Sigmoid colon (tissue), 4 donors: ENCODE measurements around the gene CACNA1D.

ENCODE experiments used
- CTCF ChIP-seq, 4 experiments: fragments of 450-650 bp in 3 of 4; fragments of 200-600 bp in 1 of 4; IDR thresholded peaks; one replicate each; pipeline ENCODE4 v1.5.1; 2016 to 2019; ENCODE audit warnings: antibody characterized with exemption in 4 of 4, mild to moderate bottlenecking in 3 of 4, moderate library complexity in 2 of 4
- EP300 ChIP-seq, 4 donors: sonication (generic); formaldehyde crosslinking; IDR thresholded peaks; one replicate each; pipeline ENCODE4 v1.6.1; 2017; ENCODE audit warnings: antibody characterized with exemption in 4 of 4
- POLR2A ChIP-seq, 2 donors: fragments of 450-650 bp; IDR thresholded peaks; one replicate each; pipeline ENCODE4 v1.6.1; 2016; ENCODE audit warnings: antibody characterized with exemption in 2 of 2, mild to moderate bottlenecking in 2 of 2, moderate library complexity in 2 of 2
- POLR2AphosphoS5 ChIP-seq, 4 donors: sonication (generic); formaldehyde crosslinking; IDR thresholded peaks; one replicate each; pipeline ENCODE4 v1.6.1; 2017; ENCODE audit warnings: antibody characterized with exemption in 4 of 4

GRCh38 chr3:53817211-53817610 lies 322.8 kb downstream of the CACNA1D start:
- TF ChIP-seq POLR2A (IDR thresholded peaks at IDR 0.05) (no peak), CTCF (IDR thresholded peaks at IDR 0.05) (no peak), EP300 (IDR thresholded peaks at IDR 0.05) (no peak), POLR2AphosphoS5 (IDR thresholded peaks at IDR 0.05) (no peak)
